22Rv1 (cell line): ENCODE results near the gene SLC35F4.

Experiments
- CTCF ChIP-seq: fragments of 450-650 bp; IDR thresholded peaks from 2 replicates; pipeline ENCODE4 v1.5.1; 2017; ENCODE audit warnings: mild to moderate bottlenecking
- ZFX ChIP-seq: fragments of 450-650 bp; IDR thresholded peaks from 2 replicates; pipeline ENCODE4 v1.6.1; 2017; ENCODE audit warnings: antibody characterized with exemption, borderline replicate concordance

DNA sequence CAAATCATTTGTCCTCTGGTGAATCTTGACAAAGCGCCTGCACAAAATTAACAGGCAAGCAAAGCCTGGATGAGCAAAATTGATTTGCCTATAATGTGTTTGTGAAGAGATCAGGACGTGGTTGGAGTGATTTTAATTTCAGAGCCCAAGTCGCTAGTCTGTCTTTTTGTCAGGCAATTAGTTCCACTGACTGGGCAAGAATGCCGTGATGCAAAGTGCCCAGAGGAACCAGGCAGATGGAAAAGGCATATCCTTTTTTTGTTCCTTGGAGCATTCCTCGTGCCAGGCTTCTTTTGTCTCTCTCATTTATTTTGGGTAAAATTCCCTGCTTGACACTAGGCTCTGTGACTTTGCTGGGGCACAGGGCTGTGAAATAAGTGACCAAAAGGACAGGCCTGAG lies 306.3 kb downstream of the SLC35F4 start:
- no peak for TF ChIP-seq CTCF
- no peak for TF ChIP-seq ZFX
